HepG2 (cell line): ENCODE measurements around the gene DAB2IP.

Experiments used
- HOXA9 ChIP-seq: sonication (generic); formaldehyde crosslinking; IDR thresholded peaks from 2 replicates; pipeline ENCODE4 v1.8.1; 2022; ENCODE audit warnings: missing genetic modification reagents, mild to moderate bottlenecking, moderate library complexity, borderline replicate concordance
- NR1H2 ChIP-seq: sonication (generic); formaldehyde crosslinking; IDR thresholded peaks from 2 replicates; pipeline ENCODE4 v1.8.1; 2022; ENCODE audit warnings: low read depth, missing genetic modification reagents, borderline replicate concordance
- POLR2AphosphoS5 ChIP-seq: IDR thresholded peaks from 2 replicates; pipeline ENCODE4 v1.6.1; 2012; ENCODE audit warnings: low read depth, low read length
- TF ChIP-seq, protein P1 (sequence below): sonication (generic); formaldehyde crosslinking; IDR thresholded peaks from 2 replicates; pipeline ENCODE4 v1.4.0; 2020; ENCODE audit warnings: mild to moderate bottlenecking, missing genetic modification reagents
- TF ChIP-seq, protein P2 (sequence below): sonication (generic); formaldehyde crosslinking; IDR thresholded peaks from 2 replicates; pipeline ENCODE4 v1.5.0; 2020; ENCODE audit warnings: mild to moderate bottlenecking, missing genetic modification reagents, moderate library complexity
- TF ChIP-seq, protein P3 (sequence below): sonication (generic); formaldehyde crosslinking; IDR thresholded peaks from 2 replicates; pipeline ENCODE4 v1.8.1; 2023; ENCODE audit warnings: mild to moderate bottlenecking, missing genetic modification reagents

DNA sequence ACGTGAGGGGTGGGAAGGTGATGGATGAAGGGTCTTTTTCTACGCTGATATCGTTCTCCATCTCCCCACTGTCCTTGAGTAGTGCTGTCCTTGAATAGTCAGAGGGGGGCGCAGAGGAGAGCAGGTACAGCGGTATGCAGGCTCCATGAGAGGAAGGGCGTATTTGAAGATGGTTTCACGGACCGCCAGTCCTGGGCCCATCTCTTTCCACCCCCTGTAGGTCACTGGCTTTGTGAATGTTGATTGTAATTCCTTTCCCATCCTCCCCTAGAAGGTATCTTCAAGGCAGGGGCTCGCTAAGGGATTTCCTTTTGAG is 40.8 kb upstream of the DAB2IP start:
- TF ChIP-seq, protein P1, sequence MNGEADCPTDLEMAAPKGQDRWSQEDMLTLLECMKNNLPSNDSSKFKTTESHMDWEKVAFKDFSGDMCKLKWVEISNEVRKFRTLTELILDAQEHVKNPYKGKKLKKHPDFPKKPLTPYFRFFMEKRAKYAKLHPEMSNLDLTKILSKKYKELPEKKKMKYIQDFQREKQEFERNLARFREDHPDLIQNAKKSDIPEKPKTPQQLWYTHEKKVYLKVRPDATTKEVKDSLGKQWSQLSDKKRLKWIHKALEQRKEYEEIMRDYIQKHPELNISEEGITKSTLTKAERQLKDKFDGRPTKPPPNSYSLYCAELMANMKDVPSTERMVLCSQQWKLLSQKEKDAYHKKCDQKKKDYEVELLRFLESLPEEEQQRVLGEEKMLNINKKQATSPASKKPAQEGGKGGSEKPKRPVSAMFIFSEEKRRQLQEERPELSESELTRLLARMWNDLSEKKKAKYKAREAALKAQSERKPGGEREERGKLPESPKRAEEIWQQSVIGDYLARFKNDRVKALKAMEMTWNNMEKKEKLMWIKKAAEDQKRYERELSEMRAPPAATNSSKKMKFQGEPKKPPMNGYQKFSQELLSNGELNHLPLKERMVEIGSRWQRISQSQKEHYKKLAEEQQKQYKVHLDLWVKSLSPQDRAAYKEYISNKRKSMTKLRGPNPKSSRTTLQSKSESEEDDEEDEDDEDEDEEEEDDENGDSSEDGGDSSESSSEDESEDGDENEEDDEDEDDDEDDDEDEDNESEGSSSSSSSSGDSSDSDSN: no peak
- TF ChIP-seq, protein P2, sequence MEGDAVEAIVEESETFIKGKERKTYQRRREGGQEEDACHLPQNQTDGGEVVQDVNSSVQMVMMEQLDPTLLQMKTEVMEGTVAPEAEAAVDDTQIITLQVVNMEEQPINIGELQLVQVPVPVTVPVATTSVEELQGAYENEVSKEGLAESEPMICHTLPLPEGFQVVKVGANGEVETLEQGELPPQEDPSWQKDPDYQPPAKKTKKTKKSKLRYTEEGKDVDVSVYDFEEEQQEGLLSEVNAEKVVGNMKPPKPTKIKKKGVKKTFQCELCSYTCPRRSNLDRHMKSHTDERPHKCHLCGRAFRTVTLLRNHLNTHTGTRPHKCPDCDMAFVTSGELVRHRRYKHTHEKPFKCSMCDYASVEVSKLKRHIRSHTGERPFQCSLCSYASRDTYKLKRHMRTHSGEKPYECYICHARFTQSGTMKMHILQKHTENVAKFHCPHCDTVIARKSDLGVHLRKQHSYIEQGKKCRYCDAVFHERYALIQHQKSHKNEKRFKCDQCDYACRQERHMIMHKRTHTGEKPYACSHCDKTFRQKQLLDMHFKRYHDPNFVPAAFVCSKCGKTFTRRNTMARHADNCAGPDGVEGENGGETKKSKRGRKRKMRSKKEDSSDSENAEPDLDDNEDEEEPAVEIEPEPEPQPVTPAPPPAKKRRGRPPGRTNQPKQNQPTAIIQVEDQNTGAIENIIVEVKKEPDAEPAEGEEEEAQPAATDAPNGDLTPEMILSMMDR: no peak
- TF ChIP-seq, protein P3, sequence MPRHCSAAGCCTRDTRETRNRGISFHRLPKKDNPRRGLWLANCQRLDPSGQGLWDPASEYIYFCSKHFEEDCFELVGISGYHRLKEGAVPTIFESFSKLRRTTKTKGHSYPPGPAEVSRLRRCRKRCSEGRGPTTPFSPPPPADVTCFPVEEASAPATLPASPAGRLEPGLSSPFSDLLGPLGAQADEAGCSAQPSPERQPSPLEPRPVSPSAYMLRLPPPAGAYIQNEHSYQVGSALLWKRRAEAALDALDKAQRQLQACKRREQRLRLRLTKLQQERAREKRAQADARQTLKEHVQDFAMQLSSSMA (CRISPR knock-in tag): no peak
- TF ChIP-seq POLR2AphosphoS5 (no peak), HOXA9 (CRISPR knock-in tag) (no peak), NR1H2 (CRISPR knock-in tag) (no peak)
